ENCODE results near the gene CLCNKA.
A peak's percentile ranks its signal among the peaks of the same experiment; 100 is the strongest.

Gene CLCNKA

DNA sequence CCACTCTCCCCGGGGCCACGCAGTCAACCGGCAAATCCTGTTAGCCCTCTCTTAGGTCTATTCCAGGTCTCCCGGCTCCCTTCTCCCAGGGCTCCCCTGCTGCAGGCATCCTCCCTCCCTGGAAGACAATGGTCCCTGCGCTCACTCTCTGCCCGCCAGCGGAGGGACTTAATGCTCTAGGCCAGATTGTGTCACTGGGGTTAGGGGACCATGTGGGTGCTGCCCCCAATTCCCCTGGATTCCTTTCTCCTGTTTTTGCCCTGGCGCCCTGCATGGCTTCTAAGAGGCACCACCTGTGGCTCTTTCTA, 43.4 kb downstream of the CLCNKA start:
- no peak for DNase-seq

GRCh38 chr1:16066245-16066644, 44.4 kb downstream of the CLCNKA start:
- no peak for DNase-seq

DNA sequence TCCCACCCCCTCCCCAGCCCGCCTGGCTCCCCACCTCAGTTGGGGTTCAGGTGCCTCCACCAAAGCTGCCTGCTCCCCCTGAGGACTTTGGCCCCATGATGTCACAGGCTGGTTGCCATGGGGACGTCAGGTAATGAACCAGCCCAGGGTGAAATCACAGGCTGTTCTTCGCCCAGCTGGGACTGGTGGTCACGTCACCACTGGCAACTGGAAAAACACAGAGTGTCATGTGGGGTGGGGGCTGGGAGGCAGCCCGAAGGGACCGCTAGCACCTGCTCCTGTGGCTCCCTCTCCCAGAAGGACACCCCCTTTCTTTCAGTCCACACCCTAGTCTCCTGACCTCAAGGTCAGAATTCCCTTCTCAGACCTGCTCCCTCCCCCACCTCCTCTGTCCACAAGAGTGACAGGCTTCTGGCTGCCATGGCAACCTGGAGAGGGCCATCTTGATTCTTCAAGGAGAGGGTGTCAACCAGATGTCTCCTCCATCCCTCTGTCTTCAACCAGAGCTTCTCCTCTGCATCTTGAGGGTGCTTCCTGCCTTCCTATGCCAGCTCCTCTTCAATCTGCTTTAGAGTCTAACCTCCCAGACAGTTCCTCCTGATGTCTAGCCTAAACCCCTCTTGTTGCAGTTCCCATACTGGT, 45.4 kb downstream of the CLCNKA start:
- DNase-seq: no peak

GRCh38 chr1:16067933-16068332, 46.1 kb downstream of the CLCNKA start:
- no peak for DNase-seq

DNA sequence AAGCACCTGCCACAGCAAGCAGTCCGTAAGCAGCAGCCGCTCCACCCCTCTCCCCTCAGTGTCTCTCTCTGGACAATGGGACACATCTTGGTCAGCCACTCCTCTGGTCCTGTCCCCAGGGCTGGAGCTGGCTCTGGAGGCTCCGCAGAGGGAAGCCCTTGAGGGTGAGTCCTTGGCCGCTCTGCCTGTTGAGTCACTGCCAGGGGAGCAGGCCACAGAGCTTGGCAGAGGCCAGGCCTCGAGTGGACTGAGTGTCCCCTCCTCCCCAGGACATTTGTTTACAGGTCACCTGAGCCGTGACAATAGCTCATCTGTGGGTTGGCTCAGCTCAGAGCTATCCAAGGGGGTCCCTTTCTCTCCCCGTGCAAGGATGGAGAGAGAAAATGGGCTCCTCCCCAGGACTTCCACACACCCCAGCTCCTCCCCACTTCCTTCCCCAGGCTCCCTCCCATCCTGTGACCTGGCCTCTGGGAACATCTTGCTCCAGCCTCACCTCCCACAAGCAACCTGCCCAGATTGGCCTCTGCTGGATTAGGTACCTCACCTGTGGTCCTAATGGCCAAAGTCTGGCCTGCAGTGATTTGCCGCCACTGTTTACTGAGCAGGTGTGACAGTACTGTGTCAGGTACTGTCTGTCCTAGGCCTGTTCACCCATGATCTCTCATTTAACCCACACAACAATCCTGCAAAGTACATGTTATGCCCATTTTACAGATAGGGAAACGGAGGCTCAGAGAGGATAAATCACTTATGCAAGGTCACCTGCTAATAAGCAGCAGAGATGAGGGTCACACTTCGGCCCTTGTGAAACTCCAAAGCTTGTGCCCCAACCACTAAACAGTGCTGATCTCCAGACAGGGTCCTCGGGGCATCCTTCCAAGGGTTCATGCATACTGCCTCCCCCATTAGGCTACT, 46.8 kb downstream of the CLCNKA start:
- no peak for DNase-seq

GRCh38 chr1:16070640-16071355, 49.0 kb downstream of the CLCNKA start:
- no peak for DNase-seq

GRCh38 chr1:16071614-16072013, 49.8 kb downstream of the CLCNKA start:
- no peak for DNase-seq

DNA sequence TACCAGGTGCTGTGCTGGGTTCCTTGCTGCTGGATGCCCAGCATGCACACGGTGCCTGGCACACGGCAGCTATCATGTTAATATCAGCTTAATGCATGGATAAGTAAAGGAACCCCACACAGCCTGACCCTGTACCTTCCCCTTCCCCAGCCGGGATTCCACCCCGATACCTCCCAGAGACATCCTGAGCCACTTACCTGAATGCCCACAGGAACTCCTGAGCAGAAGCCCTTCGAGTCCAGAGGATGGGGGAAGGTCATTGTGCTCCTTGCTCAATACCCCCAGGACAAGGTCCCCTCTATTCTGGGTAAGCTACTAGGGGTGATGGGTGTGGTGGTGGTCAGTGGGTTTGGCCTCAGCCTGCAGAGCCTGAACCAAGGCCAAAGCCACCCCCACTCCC, 50.3 kb downstream of the CLCNKA start:
- no peak for DNase-seq

DNA sequence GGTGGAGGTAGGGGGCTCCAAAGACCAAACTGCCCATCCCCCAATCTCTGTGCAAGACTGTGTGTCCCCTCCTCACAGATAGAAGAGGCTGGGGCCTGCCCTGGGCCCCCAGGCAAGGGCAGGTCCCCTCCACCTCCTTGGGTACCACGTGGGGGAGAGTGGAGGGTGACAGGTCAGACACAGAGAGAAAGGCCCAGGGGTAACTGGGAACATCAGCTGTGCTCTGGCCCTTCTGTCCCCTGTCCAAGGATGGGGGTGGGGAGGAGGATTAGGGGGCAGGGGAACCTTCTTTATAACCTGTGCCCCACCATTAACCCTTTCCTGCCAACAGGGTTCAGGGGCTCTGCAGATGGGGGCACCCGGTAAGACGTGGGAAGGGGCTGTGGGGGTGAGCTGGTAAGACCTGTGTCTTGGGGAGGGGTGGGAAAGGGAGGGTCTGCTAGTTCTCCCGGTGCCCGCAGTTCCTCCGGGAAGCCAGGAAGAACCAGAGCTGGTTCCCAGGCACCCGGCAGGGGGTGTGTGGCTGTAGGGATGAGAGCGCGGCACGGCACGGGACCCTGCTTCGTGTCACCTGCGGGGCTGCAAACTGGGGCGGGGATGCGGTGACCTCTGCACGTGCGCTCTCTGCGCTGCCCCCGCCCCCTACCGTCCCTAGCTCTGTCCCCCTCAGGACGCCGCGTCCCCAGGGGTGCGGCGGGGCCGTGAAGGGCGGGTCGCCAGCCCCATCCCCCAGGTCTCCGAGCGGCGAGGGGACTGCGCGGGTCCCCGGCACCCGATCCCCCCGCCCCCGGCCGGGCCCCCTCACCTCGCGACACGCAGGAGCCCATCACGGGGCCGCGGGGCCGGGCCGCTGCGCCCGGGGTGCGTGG, 51.0 kb downstream of the CLCNKA start:
- no peak for DNase-seq

- DNase-seq: no peak
Observed at GRCh38 chr1:16073490-16074119, 51.8 kb downstream of the CLCNKA start, which contains the start of gene FAM131C. FAM131C (minus strand) TSS chr1:16073651; CDS start chr1:16073442, 209 bp downstream.

DNA sequence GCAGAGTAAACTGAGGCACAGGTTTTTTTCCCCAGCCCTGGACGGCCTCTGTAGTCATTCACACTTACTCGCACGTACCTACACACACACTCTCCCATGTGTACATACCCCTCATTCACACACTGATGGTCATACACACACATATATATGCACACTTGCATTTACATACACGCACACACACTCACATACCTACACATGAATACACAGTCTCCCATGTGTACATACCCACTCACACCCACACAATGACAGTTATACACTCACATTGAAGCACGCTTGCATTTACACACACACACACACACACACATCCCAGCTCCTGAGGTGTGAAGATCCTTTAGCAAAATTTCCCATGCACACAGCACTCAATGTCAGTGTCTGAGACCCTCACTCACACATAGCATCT, 52.4 kb downstream of the CLCNKA start:
- DNase-seq: no peak

DNA sequence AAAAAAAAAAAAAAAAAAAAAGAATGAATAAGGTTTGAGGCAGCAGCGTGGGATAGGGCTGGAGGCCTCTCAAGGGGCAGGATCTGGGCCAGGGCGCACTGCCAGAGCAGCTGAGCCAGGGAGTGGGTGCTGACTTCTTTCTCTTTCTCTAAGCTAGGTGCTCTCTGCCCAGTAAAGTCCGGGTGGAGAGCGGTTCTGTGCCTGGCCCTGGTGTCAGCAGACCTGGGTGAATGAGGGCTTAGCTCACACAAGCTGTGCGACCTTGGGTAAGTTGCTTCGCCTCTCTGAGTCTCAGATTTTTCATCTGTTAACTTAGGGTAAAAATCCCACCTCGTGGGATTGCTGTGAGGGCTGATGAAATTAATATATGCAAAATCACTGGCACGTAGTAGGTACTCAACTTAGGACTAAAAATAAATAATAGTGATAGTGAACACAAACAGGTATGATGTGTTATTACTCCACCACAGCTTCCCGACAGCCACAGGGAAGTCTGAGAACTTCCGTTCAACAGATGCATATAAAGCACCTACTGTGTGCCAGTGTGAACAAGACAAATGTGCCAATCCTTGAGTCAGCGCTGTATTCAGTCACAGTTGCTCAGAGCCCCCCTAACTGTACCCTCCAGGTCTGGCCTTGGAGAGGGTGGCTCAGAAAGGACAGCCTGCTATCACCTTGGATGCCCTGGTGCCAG, 53.6 kb downstream of the CLCNKA start:
- DNase-seq: peak in 1 of 2 experiments; percentile 43

DNA sequence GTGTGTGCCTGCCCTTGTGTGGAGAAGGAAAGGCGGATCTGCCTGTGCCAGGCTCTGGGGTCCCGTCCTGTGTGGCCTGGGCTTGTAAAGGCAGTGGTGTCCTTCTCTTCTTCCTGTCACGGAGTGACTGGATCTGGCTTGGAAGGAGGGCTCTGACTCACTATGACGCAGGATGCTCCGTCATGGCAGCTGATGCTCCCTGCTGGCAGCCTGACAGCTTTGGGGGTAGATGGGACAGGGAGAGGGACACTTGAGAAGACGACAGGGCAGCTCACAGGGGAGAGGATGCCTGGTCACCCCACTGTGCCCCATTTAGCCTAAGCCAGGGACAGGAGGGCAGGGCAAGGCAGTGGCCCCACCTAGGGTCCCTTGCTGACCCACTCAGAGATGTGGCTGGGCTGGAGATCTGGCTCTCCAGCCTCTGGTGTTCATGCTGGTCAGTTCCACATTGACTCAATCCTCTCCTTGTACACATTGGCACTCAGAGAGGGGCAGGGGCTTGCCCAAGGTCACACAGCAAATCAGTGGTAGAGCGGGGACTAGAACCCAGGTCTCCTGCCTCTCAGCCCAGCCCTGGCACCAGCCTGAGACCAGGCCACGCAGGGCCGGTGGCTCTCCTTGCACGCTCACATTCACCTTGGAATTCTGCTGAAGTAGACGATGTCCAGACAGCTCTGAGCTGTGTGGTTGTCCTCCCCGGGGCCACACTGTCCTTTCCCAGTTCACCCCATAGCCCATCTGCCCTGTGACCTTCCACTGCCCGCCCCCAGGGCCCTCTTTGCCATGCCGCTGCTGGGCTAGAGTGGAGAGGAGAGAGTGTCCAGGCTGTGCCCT, 54.4 kb downstream of the CLCNKA start:
- peak in 1 of 2 experiments; percentile 18 for DNase-seq

- no peak for DNase-seq
Observed at GRCh38 chr1:16076865-16077238, 55.0 kb downstream of the CLCNKA start.

DNA sequence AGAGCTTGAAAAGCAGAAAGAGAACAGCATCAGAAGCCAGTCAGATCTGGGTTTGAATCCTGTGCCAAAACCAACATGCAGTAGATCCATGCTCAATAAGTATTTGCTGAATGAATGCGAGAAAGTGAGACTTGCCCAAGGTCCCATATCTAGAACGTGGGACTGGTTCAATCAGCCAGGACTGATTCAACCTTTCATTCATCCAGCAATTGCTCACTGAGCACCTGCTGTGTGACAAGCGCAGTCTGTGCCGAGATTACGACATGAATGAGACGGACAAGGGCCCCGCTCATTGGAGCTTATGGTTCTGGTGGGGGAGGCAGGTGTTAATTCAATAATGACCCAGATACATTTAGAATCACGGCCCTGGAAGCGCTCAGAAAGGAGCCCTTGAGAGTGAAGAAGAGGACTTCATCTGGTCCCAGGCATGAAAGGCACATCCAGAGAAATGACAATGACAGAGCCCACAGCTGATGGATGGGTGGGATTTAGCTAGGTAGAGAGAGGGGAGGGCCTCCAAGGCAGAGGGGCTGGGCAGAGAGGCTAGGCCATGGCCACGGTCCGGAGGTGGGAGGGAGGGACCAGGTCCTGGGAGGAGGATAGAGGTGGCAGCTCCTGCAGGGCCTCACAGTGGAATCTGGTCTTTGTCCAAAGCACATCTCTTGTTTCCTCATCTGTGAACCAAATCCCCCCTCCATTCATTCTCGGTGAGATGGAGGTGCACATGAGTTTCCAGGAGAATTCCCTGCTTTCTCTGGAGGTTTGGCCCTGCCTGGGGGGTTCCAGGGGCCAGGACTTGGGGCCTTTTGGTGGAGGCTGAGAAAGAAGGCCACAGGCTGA, 55.8 kb downstream of the CLCNKA start:
- DNase-seq: no peak

DNA sequence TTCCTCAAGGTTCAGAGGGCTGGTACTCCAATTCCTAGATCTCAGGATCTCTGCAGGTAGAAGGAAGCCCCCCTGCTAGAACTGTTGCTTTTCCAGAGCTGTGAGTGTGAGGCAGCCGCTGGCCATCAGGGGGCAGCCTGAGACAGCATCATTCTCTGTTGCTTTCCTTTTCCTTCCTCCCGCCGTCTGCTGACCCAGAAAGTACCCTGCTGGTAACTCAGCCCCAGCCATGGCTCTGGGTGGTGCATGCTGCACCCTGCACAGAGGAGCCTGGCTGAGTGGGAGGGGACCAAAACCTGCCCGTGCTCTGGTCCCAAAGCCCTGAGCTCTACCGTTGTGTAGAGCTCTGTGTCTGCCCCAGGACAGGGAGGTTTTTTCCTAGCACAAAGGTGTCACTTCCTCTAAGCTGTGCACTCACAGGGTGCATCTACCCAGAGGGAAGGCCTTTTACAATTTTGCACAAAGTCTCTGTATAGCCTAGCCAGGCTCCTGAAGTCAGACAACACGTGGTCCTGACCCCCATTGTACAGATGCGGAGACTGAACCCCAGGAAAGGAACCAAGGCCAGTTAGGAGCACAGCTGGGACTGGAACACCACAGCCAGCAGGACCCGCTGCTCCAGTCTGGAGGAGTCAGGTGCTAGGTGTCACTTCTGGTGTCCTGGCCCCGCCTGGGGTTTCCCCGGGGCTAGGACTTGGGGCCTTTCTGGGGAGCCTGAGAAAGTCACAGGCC, 57.3 kb downstream of the CLCNKA start:
- DNase-seq: peak; percentile 44 to 80

DNA sequence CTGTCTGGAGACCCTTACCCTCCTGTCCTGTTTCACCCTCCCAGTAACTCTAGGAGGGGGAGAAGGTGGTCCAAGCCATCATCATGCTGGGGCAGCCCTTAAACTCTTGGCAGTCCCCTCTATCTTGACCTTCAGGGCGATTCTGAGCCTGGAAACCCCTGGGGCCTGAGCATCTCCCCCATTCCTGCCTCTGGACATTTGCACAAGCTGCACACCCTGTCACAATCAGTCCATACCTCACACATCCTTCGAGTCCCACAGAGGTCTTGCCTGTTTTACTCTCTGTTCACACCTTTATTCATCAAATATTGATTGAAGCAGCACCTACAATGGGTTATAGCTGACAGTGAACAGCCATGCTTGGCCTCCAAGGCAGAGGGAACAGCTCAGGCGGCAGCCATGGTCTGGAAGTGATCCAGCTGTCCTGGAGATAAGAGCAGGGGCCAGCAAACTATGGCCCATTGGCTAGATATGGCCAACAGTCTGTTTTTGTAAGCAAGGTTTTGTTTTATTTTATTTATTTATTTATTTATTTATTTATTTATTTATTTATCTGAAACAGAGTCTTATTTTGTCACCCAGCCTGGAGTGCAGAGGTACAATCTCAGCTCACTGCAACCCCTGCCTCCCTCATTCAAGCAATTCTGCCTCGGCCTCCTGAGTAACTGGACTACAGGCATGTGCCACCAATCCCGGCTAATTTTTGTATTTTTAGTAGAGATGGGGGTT, 58.8 kb downstream of the CLCNKA start:
- DNase-seq: no peak

GRCh38 chr1:16081636-16082035, 59.8 kb downstream of the CLCNKA start:
- no peak for DNase-seq

Data from NCI-H446 (cell line).